Measurements from ENCODE around the gene GSTM3.

GSTM3 gene

GRCh38 chr1:109788695-109789521, 48.1 kb upstream of the GSTM3 start:
- H3K79me2 ChIP-seq (ENCODE audit: insufficient read depth, low read length), result no peaks in the 10 kb centered on the region
- no peaks in the 10 kb centered on the region for H4K20me1 ChIP-seq (ENCODE audit: insufficient read depth, low read length)
- H3K27ac ChIP-seq (ENCODE audit: low read depth, low read length, poor library complexity, severe bottlenecking), result no peak overlapping the region
- no peak overlapping the region for H3K4me3 ChIP-seq (ENCODE audit: low read depth, low read length, poor library complexity, severe bottlenecking)
- H3K4me1 ChIP-seq (ENCODE audit: insufficient read depth, low read length, severe bottlenecking), result no peaks in the 10 kb centered on the region
- no peak overlapping the region for H3K4me2 ChIP-seq (ENCODE audit: low read length)
- H2AFZ ChIP-seq (ENCODE audit: low read length), result no peak overlapping the region
- H3F3A ChIP-seq (ENCODE audit: insufficient read depth, low read length), result no peaks in the 10 kb centered on the region
- H3K9me2 ChIP-seq (ENCODE audit: low read depth, low read length), result no peaks in the 10 kb centered on the region
- no peaks in the 10 kb centered on the region for H3K9me3 ChIP-seq (ENCODE audit: low read length)
- no peak for TF ChIP-seq CTCF (IDR thresholded peaks at IDR 0.05; ENCODE audit: low read length)
- no peak for TF ChIP-seq EZH2 (IDR thresholded peaks at IDR 0.05; ENCODE audit: borderline replicate concordance, low read length)
- H3K9ac ChIP-seq (ENCODE audit: low read length), result no peak overlapping the region
- no peaks in the 10 kb centered on the region for H3K36me3 ChIP-seq (ENCODE audit: insufficient read depth, low read length)
- no peaks in the 10 kb centered on the region for H3K27me3 ChIP-seq (ENCODE audit: insufficient read depth, low read length)

- Histone ChIP-seq H3K27ac (ENCODE audit: low read depth, low read length, poor library complexity, severe bottlenecking) (no peak overlapping the region), H3K9ac (ENCODE audit: low read length) (no peak overlapping the region), H3K4me1 (ENCODE audit: insufficient read depth, low read length, severe bottlenecking) (no peaks in the 10 kb centered on the region), H3K36me3 (ENCODE audit: insufficient read depth, low read length) (no peaks in the 10 kb centered on the region), H4K20me1 (ENCODE audit: insufficient read depth, low read length) (no peaks in the 10 kb centered on the region), H3K27me3 (ENCODE audit: insufficient read depth, low read length) (0 out of 2 replicates have a peak, but pooled peaks cover 3% of the 10 kb centered on the region), H3F3A (ENCODE audit: insufficient read depth, low read length) (no peaks in the 10 kb centered on the region), H3K9me2 (ENCODE audit: low read depth, low read length) (no peaks in the 10 kb centered on the region), H3K4me3 (ENCODE audit: low read depth, low read length, poor library complexity, severe bottlenecking) (no peak overlapping the region), H3K79me2 (ENCODE audit: insufficient read depth, low read length) (no peaks in the 10 kb centered on the region), H3K9me3 (ENCODE audit: low read length) (no peaks in the 10 kb centered on the region), H2AFZ (ENCODE audit: low read length) (no peak overlapping the region), H3K4me2 (ENCODE audit: low read length) (no peak overlapping the region)
- TF ChIP-seq EZH2 (IDR thresholded peaks at IDR 0.05; ENCODE audit: borderline replicate concordance, low read length) (no peak), CTCF (IDR thresholded peaks at IDR 0.05; ENCODE audit: low read length) (no peak)
Measured at GRCh38 chr1:109787845-109788601, 47.2 kb upstream of the GSTM3 start.

- H3K36me3 ChIP-seq (ENCODE audit: insufficient read depth, low read length), result no peaks in the 10 kb centered on the region
- no peak overlapping the region for H3K27ac ChIP-seq (ENCODE audit: low read depth, low read length, poor library complexity, severe bottlenecking)
- H3K4me3 ChIP-seq (ENCODE audit: low read depth, low read length, poor library complexity, severe bottlenecking), result no peak overlapping the region
- H2AFZ ChIP-seq (ENCODE audit: low read length), result no peak overlapping the region
- no peak overlapping the region for H3K9ac ChIP-seq (ENCODE audit: low read length)
- no peaks in the 10 kb centered on the region for H4K20me1 ChIP-seq (ENCODE audit: insufficient read depth, low read length)
- peaks cover 8% of the 10 kb centered on the region; the same call in 1 of the 2 replicates for H3K27me3 ChIP-seq (ENCODE audit: insufficient read depth, low read length)
- H3K4me2 ChIP-seq (ENCODE audit: low read length), result no peak overlapping the region
- TF ChIP-seq EZH2 (IDR thresholded peaks at IDR 0.05; ENCODE audit: borderline replicate concordance, low read length) (no peak), CTCF (IDR thresholded peaks at IDR 0.05; ENCODE audit: low read length) (no peak)
- H3K4me1 ChIP-seq (ENCODE audit: insufficient read depth, low read length, severe bottlenecking), result no peaks in the 10 kb centered on the region
- H3K9me2 ChIP-seq (ENCODE audit: low read depth, low read length), result no peaks in the 10 kb centered on the region
- no peaks in the 10 kb centered on the region for H3K9me3 ChIP-seq (ENCODE audit: low read length)
- no peaks in the 10 kb centered on the region for H3F3A ChIP-seq (ENCODE audit: insufficient read depth, low read length)
- H3K79me2 ChIP-seq (ENCODE audit: insufficient read depth, low read length), result no peaks in the 10 kb centered on the region
Measured at GRCh38 chr1:109787211-109787844, 46.5 kb upstream of the GSTM3 start.

All from OCI-LY1 (cell line).